ENCODE data around the gene BAIAP3.

The BAIAP3 gene

GRCh38 chr16:1392826-1393225 lies 59.4 kb downstream of the BAIAP3 start:
- no peak for DNase-seq (ENCODE audit: low read depth, low spot score)

GRCh38 chr16:1393613-1394176 lies 60.2 kb downstream of the BAIAP3 start:
- DNase-seq (ENCODE audit: low read depth, low spot score), result no peak

GRCh38 chr16:1394367-1394951 lies 61.0 kb downstream of the BAIAP3 start:
- no peak for DNase-seq (ENCODE audit: low read depth, low spot score)

GRCh38 chr16:1395444-1396031 lies 62.1 kb downstream of the BAIAP3 start:
- DNase-seq (ENCODE audit: low read depth, low spot score), result no peak

GRCh38 chr16:1397779-1398178 lies 64.3 kb downstream of the BAIAP3 start:
- DNase-seq (ENCODE audit: low read depth, low spot score), result no peak

- no peak for DNase-seq (ENCODE audit: low read depth, low spot score)
Observed at GRCh38 chr16:1398351-1398750, 64.9 kb downstream of the BAIAP3 start.

Data from activated naive CD8-positive, alpha-beta T cell treated with anti-CD3 and anti-CD28 coated beads, Interleukin-2, amount 50 U/mL, for 16 hours (primary cell).